Measurements from ENCODE around the gene PEF1.
"Not testable (repeated sequence)": the region's sequence is repeated elsewhere in the genome, so short reads cannot be mapped to it uniquely, and the experiment has no call there.

PEF1 gene

DNA sequence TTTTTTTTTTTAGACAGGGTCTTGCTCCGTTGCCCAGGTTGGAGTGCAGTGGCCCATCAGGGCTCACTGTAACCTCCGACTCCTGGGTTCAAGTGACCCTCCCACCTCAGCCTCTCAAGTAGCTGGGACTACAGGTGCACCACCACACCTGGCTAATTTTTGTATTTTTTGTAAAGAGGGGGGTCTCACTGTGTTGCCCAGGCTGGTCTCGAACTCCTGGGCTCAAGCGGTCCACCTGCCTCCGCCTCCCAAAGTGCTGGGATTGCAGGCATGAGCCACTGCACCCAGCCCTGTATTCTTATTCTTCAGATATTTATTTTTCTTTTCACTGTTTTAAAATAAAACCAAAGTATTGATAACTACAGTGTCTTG is 57.4 kb downstream of the PEF1 start:
- H3K27ac ChIP-seq (ENCODE audit: low read depth, low read length); H3K9ac ChIP-seq (ENCODE audit: low read depth, low read length); H3K9me3 ChIP-seq (ENCODE audit: insufficient read depth, low read depth, low read length); H3K36me3 ChIP-seq (ENCODE audit: insufficient read depth, low read length); H3K4me3 ChIP-seq (ENCODE audit: low read length): not testable (repeated sequence)
- H3K4me1 ChIP-seq (ENCODE audit: insufficient read depth, low read length), result peaks cover 13% of the 10 kb centered on the region
- 98% methylated on average over 5 of the region's 5 CpGs for WGBS
- peaks cover 22% of the 10 kb centered on the region for H3K27me3 ChIP-seq (ENCODE audit: insufficient read depth, low read length)

DNA sequence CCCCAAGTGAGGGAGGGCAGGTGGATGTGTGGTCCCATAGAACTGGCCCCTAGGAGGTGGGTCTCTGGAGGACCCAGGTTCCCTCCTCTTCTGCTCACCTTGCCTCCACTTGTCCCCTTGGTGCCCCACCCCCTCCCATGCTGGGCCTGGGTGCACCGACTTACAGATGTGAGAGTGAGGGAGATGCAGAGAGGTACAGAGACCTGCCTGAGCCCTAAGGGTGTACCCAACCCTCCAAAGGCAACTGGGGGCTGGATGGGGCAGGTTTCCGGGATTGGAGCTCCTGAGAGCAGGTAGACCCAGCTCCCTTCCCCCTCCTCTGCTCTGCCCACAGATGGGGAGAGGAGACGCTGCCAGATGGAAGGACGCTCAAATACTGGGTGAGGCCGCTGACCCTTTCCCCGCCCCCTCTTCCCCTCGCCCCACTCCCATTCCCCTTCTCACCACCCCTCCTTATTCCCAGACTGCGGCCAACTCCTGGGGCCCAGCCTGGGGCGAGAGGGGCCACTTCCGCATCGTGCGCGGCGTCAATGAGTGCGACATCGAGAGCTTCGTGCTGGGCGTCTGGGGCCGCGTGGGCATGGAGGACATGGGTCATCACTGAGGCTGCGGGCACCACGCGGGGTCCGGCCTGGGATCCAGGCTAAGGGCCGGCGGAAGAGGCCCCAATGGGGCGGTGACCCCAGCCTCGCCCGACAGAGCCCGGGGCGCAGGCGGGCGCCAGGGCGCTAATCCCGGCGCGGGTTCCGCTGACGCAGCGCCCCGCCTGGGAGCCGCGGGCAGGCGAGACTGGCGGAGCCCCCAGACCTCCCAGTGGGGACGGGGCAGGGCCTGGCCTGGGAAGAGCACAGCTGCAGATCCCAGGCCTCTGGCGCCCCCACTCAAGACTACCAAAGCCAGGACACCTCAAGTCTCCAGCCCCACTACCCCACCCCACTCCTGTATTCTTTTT is 58.0 kb downstream of the PEF1 start:
- H3K27me3 ChIP-seq (ENCODE audit: insufficient read depth, low read length), result peaks cover 22% of the 10 kb centered on the region
- no peak overlapping the region for H3K4me3 ChIP-seq (ENCODE audit: low read length)
- no peak overlapping the region for H3K9ac ChIP-seq (ENCODE audit: low read depth, low read length)
- H3K9me3 ChIP-seq (ENCODE audit: insufficient read depth, low read depth, low read length), result no peaks in the 10 kb centered on the region
- peaks cover 13% of the 10 kb centered on the region for H3K4me1 ChIP-seq (ENCODE audit: insufficient read depth, low read length)
- no peak overlapping the region for H3K27ac ChIP-seq (ENCODE audit: low read depth, low read length)
- no peaks in the 10 kb centered on the region for H3K36me3 ChIP-seq (ENCODE audit: insufficient read depth, low read length)
- 93% methylated on average over 47 of the region's 47 CpGs for WGBS

DNA sequence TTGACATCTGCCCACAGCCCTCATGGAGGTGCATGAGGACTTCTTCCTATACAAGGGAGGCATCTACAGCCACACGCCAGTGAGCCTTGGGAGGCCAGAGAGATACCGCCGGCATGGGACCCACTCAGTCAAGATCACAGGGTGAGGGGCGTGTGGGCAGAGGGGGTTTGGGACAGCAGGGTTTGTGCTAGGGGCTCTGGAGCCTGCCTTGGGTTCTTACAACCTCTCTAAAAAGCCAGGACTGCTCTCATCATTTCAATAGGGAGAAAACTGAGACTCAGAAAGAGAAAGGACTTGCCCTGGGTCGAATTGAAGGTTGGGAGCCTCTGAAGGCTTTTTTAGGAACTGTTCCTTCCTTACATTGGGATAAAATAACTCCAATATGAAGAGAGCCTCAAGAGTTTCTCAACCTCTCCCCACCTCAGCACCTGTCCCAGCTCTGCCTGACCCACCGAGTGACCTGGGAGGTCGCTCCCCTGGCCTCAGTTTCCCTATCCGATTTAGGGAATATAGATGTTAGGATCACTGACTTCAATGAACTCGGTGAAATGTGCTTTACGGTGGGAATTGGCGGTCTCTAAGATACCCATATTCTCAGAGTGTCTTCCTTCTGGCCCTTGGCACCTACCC is 58.8 kb downstream of the PEF1 start:
- Histone ChIP-seq H3K27me3 (ENCODE audit: insufficient read depth, low read length) (peaks cover 22% of the 10 kb centered on the region), H3K9me3 (ENCODE audit: insufficient read depth, low read depth, low read length) (no peaks in the 10 kb centered on the region), H3K36me3 (ENCODE audit: insufficient read depth, low read length) (no peaks in the 10 kb centered on the region), H3K4me3 (ENCODE audit: low read length) (no peak overlapping the region), H3K27ac (ENCODE audit: low read depth, low read length) (no peak overlapping the region), H3K9ac (ENCODE audit: low read depth, low read length) (no peak overlapping the region), H3K4me1 (ENCODE audit: insufficient read depth, low read length) (peaks cover 13% of the 10 kb centered on the region)
- WGBS, result 92% methylated on average over 11 of the region's 11 CpGs

DNA sequence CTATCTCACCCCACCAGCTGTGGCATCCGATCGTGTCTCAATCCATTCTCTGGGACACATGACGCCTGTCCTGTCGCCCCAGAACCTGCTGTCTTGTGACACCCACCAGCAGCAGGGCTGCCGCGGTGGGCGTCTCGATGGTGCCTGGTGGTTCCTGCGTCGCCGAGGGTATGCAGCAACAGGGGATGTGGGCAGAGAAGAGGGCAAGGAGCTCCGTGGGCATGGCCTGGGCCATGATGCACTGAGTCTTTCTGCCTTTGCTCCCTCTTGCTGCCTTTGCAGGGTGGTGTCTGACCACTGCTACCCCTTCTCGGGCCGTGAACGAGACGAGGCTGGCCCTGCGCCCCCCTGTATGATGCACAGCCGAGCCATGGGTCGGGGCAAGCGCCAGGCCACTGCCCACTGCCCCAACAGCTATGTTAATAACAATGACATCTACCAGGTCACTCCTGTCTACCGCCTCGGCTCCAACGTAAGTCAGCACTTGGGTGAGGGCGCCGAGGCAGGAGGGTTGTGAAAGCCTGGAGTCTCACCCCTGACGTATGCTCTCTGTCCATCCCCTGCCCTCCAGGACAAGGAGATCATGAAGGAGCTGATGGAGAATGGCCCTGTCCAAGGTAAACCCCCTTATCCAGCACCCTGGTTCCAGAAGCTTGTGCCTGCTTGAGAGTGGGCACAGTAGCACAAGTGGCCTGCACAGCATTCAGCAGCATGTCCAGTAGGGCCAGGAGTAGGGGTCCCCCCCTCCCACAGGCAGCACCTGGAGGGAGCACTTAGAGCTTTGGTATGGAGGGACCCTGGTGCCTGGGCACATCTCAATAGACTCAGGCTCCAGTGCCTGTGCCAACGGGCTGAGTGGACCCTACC is 59.6 kb downstream of the PEF1 start:
- Histone ChIP-seq H3K9me3 (ENCODE audit: insufficient read depth, low read depth, low read length) (no peaks in the 10 kb centered on the region), H3K36me3 (ENCODE audit: insufficient read depth, low read length) (no peaks in the 10 kb centered on the region), H3K27me3 (ENCODE audit: insufficient read depth, low read length) (peaks cover 20% of the 10 kb centered on the region), H3K4me1 (ENCODE audit: insufficient read depth, low read length) (peaks cover 14% of the 10 kb centered on the region), H3K4me3 (ENCODE audit: low read length) (no peak overlapping the region), H3K9ac (ENCODE audit: low read depth, low read length) (no peak overlapping the region), H3K27ac (ENCODE audit: low read depth, low read length) (no peak overlapping the region)
- 95% methylated on average over 27 of the region's 27 CpGs for WGBS

DNA sequence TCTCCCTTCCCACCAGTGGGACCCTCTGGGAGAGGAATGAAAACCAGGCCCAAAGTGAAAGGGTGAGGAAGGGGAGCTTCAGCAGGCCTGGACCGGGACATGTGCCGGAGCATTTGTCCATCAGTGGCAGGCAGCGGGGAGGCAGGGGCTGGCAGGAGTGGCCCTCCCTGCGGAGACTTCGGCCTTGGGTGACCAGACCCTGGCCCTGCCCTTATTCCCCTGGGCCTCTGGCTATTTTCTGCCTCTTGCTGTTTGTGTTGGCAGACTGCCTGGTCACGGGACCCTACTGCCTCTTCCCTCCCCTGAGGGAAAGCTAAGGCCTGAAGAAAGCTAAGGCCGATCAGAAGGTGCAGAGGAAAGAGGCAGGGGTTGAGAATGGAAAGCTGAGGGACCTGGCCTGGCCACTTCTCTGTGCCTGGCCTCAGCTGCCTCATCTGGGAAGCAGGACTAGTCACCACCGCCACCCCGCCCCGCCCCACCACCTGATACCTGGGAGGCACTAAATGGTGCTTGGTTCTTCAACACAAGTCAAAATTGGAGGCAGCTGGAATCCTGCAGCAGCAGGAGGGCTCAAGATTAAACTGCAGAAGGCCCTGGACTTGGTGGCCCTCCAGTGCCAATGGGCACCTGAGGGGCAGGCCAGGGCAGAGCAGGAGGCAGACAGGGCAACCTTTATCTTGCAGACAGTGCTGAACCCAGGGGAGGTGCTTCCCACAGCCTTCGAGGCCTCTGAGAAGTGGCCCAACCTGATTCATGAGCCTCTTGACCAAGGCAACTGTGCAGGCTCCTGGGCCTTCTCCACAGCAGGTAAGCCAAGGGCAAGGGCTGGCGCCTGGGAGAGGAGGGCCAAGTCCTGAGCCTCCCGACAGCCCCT is 60.4 kb downstream of the PEF1 start:
- Histone ChIP-seq H3K36me3 (ENCODE audit: insufficient read depth, low read length) (no peaks in the 10 kb centered on the region), H3K27ac (ENCODE audit: low read depth, low read length) (no peak overlapping the region), H3K9ac (ENCODE audit: low read depth, low read length) (no peak overlapping the region), H3K4me1 (ENCODE audit: insufficient read depth, low read length) (peaks cover 21% of the 10 kb centered on the region), H3K27me3 (ENCODE audit: insufficient read depth, low read length) (peaks cover 13% of the 10 kb centered on the region), H3K4me3 (ENCODE audit: low read length) (no peak overlapping the region), H3K9me3 (ENCODE audit: insufficient read depth, low read depth, low read length) (no peaks in the 10 kb centered on the region)
- 95% methylated on average over 13 of the region's 13 CpGs for WGBS

DNA sequence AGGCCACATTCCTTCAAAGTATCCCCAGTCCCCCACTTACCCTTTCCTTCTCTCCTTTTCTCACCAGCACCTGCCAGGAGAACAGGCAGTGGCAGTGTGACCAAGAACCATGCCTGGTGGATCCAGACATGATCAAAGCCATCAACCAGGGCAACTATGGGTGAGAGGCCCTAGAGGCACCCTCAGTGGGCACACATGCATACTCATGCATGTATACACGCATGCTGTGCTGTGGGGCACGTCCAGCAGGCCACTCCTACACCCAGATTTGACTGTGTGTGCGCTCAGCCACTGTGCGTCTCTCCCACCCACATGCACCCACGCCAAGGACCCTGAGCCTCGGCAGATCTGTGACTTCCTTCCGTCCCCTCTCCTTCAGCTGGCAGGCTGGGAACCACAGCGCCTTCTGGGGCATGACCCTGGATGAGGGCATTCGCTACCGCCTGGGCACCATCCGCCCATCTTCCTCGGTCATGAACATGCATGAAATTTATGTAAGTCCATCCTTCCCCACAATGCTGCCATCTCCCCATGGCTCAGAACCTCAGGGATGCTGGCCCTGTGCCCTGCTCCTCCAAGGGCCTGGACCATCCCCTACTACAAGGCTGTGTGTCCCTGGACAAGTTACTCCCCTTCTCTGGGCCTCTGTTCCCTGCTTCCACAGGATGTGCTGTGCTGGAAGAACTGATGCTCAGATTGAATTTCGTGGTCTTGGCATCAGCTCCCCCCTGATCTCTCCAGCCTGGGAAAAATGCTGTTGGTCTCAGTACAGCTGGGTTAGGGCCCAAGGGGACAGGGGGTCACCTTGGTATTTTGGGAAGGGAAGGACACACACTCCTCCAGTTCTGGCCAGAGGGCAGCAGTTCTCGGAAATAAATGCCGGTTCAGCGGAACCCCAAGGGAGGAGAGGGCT is 61.3 kb downstream of the PEF1 start:
- H3K4me3 ChIP-seq (ENCODE audit: low read length), result no peak overlapping the region
- H3K36me3 ChIP-seq (ENCODE audit: insufficient read depth, low read length), result no peaks in the 10 kb centered on the region
- H3K27me3 ChIP-seq (ENCODE audit: insufficient read depth, low read length), result peaks cover 4% of the 10 kb centered on the region
- H3K27ac ChIP-seq (ENCODE audit: low read depth, low read length), result no peak overlapping the region
- WGBS, result 94% methylated on average over 16 of the region's 16 CpGs
- H3K9ac ChIP-seq (ENCODE audit: low read depth, low read length), result no peak overlapping the region
- H3K9me3 ChIP-seq (ENCODE audit: insufficient read depth, low read depth, low read length), result no peaks in the 10 kb centered on the region
- H3K4me1 ChIP-seq (ENCODE audit: insufficient read depth, low read length), result peaks cover 17% of the 10 kb centered on the region

DNA sequence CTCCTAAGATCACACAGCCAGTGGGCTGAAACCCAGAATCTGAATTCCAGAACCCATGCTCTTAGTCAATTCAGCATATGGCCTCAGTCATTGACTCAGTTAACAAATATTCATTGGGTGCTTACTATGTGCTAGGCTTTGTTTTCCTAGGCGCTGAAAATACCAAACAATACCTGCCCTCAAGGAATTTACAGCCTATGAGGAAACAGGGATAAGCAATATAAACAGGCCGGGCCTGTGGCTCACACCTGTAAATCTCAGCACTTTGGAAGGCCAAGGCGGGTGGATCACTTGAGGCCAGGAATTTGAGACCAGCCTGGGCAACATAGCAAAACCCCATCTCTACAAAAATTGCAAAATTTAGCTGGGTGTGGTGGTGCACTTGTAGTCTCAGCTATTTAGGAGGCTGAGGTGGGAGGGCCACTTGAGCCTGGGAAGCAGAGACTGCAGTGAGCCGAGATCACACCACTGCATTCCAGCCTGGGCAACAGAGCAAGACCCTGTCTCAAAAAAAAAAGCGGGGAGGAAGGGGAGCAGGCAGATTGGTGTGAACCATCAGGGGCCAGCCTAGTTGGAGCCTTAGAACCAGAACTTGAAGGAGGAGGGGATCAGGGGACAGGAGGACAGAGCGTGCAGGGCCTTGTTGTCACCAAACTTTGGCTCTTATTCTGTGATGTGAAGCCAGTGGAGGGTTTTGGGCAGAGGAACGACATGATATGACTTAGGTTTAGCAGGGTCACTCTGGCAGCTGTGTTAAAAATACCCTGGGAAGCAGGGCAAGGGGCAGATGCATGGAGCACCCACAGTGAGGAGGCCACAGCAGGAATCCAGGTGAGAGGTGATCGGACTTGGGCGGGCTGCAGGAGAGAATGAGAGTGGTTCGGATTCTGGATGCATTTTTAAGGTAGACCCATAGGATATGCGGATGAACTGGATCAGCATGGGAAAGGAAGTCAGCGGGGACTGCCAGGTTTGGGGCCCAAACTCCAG is 62.6 kb downstream of the PEF1 start:
- H3K27me3 ChIP-seq (ENCODE audit: insufficient read depth, low read length), result peaks cover 4% of the 10 kb centered on the region; the same call in 1 of the 2 replicates
- no peaks in the 10 kb centered on the region for H3K9me3 ChIP-seq (ENCODE audit: insufficient read depth, low read depth, low read length)
- no peak overlapping the region for H3K27ac ChIP-seq (ENCODE audit: low read depth, low read length)
- H3K9ac ChIP-seq (ENCODE audit: low read depth, low read length), result no peak overlapping the region
- no peaks in the 10 kb centered on the region for H3K36me3 ChIP-seq (ENCODE audit: insufficient read depth, low read length)
- H3K4me1 ChIP-seq (ENCODE audit: insufficient read depth, low read length), result peaks cover 12% of the 10 kb centered on the region
- 70% methylated on average over 12 of the region's 12 CpGs for WGBS
- H3K4me3 ChIP-seq (ENCODE audit: low read length), result no peak overlapping the region

DNA sequence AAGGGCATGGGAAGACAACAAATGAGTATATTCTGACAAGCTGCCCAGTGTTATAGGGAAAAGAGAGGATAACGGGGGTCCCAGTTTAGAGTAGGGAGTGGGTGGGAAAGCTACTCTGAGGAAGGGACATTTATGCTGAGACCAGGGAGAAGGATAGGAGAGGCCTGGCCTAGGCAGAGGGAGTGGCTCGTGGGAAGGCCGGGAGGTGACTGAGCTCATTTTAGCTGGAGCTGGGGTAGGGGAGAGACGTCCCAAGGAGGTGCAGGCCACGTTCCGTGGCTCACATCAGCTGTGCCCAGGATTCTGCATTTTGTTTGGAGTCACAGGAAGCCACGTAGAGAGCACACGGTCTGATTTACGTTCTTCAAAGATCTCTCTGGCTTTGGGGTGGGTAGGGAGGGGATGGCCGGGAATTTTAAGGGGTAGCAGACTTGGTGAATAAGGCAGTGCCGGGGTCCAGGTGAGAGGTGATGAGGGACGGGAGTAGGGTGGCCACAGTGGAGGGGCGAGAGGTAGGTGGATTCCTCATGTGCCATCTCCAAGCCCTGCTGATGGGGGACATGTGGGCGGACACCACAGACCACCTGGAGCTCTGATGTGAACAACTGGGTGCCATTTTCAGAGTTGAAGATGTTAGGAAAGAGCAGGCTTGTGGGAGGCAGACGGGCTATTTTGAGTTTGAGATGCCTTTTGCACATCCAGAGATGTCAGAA is 63.6 kb downstream of the PEF1 start:
- no peak overlapping the region for H3K9ac ChIP-seq (ENCODE audit: low read depth, low read length)
- H3K36me3 ChIP-seq (ENCODE audit: insufficient read depth, low read length), result no peaks in the 10 kb centered on the region
- no peak overlapping the region for H3K27ac ChIP-seq (ENCODE audit: low read depth, low read length)
- H3K9me3 ChIP-seq (ENCODE audit: insufficient read depth, low read depth, low read length), result no peaks in the 10 kb centered on the region
- peaks cover 19% of the 10 kb centered on the region for H3K4me1 ChIP-seq (ENCODE audit: insufficient read depth, low read length)
- WGBS, result 86% methylated on average over 15 of the region's 15 CpGs
- peaks cover 9% of the 10 kb centered on the region; the same call in 1 of the 2 replicates for H3K27me3 ChIP-seq (ENCODE audit: insufficient read depth, low read length)
- H3K4me3 ChIP-seq (ENCODE audit: low read length), result no peak overlapping the region

DNA sequence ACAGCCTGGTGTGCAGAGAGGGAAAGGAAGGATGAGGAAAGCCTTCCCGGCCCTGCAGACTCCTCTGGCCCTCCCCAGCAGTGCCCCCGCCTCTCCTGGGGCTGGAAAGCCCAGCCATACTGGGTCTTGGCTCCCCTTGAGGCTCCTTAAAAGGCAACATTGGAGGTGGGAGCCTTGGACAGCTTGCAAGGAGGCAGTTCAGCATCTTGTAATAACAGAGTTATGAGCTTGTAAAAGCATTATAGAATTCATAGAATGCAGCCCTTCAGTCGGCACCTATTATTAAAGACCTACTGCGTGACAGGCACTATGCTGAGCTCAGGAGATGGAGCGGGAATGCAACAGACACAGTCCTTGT is 64.2 kb downstream of the PEF1 start:
- no peaks in the 10 kb centered on the region for H3K9me3 ChIP-seq (ENCODE audit: insufficient read depth, low read depth, low read length)
- no peaks in the 10 kb centered on the region for H3K36me3 ChIP-seq (ENCODE audit: insufficient read depth, low read length)
- 83% methylated on average over 5 of the region's 5 CpGs for WGBS
- no peak overlapping the region for H3K27ac ChIP-seq (ENCODE audit: low read depth, low read length)
- H3K4me3 ChIP-seq (ENCODE audit: low read length), result no peak overlapping the region
- peaks cover 25% of the 10 kb centered on the region for H3K4me1 ChIP-seq (ENCODE audit: insufficient read depth, low read length)
- peaks cover 9% of the 10 kb centered on the region; the same call in 1 of the 2 replicates for H3K27me3 ChIP-seq (ENCODE audit: insufficient read depth, low read length)
- H3K9ac ChIP-seq (ENCODE audit: low read depth, low read length), result no peak overlapping the region

All from HUES64 (cell line).